Smooth muscle cell of the brain vasculature (primary cell): ENCODE data around the gene PIM3.
"Not testable (repeated sequence)": the region's sequence is repeated elsewhere in the genome, so short reads cannot be mapped to it uniquely, and the experiment has no call there.

Experiments used
- DNase-seq: peaks from one replicate; pipeline ENCODE4 v3.0.0-alpha.2; 2012; ENCODE audit warnings: low read depth, low spot score

The PIM3 gene

DNA sequence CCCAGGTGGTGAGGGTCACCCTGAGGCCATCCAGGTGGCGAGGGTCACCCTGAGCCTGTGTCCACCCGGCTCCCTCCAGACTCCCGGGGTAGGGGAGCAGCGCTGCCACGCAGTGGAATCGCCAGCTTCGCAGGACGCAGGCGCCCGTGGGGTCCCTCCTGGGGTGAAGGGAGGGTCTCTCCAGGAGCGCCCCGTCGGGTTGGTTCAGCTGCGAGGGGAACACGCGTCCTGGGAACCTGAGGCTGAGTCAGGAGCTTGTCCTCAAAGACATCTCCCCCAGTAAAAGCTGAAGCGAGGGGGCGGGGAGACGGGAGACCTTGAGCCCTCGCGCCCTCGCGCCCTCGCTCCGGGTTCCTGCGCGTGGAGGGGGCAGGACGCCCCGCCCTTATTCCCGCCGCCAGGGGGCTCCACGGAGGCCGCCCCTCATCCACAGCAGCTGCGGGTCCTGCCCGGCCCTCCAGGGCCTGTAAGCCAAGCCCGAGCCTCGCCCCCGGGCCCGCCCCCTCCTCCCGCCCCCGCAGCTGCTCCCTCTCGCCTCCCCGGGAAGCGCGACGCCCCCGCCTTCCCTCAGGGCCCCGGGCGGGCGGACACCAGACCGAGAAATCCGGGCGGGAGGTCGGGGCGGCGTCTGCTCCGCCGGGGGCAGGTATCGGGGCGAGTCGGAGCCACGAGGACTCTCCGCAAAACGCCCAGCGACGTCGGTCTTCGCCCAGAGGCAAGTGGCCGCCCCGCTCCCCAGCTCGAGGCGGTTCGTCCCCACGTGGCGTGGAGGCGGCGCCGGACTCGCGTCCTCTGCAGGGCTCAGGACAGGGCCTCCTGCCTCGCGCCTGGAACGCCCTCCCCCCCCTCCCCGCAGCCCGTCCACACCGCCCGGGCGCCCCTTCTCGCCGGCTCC, 22.8 kb downstream of the PIM3 start:
- DNase-seq = no peak

DNA sequence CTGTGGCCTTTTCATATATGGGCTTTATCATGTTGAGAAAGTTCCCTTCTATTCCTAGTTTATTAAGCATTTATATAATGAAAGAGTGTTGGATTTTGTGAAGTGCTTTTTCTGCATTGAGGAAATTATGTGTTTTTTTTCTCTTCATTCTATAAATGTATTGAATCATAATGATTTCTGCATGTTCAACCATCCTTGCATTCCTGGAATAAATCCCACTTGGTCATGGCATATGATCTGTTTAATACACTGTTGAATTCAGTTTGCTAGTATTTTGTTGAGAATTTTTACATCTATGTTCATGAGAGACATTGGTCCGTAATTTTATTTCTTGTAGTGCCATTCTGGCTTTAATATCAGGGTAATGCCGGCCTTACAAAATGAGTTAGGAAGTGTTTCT, 25.8 kb downstream of the PIM3 start:
- DNase-seq = no peak

DNA sequence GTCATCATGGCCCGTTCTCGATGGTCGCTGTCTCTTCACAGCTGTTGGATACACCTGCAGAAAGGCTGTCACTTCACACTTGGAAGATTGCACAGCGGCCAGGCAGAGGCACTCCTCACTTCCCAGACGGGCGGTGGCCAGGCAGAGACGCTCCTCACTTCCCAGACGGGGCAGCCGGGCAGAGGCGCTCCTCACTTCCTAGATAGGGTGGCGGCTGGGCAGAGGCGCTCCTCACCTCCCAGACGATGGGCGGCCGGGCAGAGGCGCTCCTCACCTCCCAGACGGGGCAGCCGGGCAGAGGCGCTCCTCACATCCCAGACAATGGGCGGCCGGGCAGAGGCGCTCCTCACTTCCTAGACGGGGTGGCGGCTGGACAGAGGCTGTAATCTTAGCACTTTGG, 29.3 kb downstream of the PIM3 start:
- not testable (repeated sequence) for DNase-seq

DNA sequence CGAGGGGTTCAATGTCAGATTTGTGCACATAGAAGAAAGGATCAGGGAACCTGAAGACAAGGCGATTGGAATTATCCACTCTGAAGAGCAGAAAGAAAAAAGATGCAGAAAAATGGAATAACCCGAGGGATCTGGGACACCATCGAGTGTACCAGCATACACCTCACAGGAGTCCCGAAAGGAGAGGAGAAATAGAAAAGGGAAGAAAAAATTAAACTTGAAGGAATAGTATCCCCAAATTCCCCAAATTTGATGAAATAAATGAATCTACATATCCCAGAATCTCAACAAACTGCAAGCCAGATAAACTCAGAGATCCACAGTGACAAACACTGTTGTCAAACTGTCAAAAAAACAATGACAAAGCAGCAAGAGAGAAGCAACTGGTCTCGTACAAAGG, 30.6 kb downstream of the PIM3 start:
- DNase-seq = no peak

DNA sequence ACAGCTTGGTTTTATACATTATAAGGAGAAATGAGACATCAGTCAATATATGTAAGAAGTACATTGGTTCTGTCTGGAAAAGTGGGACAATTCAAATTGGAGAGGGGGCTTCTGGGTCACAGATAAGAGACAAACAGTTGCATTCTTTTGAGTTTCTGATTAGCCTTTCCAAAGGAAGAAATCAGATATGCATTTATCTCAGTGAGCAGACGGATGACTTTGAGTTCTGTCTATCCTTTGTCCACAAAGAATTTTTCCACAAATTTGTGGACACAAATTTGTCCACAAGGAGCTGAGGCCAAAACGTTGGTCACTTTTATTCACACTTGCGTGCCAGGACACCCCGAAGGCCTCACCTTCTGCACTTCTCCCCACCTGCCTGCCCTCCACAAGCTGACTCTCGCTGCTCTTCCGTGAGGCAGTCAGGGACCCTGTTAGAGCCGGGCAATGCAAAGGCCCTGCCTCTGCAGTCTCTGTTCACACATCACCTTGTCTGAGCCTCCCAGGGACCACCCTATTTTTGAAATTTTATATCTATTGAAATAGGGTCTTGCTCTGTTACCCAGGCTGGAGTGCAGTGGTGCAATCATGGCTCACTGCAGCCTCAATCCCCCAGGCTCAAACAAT, 31.4 kb downstream of the PIM3 start:
- DNase-seq = no peak

DNA sequence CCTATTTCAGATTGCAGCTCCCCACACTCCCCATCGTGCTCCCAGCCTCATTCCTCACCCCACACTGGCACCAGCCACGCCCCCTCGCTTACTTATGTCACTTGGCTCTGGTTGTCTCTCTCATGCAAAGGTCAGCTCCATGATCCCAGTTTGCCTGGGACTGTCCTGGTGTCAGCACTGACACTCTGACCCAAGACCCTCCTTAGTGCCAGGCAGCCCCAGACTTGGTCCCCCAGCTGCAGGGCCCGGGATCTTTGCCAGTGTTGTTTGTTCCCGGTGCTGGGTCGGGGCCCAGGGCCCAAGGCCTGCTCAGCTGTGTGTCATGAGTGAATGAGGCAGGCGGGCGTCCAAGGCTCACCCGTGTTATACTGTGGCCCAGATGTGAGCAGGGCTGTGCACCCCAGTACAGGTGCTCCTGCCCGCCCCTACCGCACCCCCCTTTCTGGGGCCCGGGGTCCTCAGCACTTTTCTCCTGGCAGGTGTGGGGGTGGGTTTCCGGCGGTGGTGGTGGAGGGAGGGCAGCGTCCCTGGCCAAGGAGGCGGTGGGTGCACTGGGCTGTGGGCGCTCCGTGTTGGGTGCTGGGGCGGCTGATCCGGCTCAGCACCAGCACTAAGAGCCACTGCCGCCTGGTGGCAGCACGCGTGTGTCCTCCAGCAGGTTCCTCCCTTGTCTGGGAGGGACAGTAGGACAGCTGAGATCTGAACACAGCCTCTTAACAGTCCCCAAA, 32.5 kb downstream of the PIM3 start:
- DNase-seq = no peak

DNA sequence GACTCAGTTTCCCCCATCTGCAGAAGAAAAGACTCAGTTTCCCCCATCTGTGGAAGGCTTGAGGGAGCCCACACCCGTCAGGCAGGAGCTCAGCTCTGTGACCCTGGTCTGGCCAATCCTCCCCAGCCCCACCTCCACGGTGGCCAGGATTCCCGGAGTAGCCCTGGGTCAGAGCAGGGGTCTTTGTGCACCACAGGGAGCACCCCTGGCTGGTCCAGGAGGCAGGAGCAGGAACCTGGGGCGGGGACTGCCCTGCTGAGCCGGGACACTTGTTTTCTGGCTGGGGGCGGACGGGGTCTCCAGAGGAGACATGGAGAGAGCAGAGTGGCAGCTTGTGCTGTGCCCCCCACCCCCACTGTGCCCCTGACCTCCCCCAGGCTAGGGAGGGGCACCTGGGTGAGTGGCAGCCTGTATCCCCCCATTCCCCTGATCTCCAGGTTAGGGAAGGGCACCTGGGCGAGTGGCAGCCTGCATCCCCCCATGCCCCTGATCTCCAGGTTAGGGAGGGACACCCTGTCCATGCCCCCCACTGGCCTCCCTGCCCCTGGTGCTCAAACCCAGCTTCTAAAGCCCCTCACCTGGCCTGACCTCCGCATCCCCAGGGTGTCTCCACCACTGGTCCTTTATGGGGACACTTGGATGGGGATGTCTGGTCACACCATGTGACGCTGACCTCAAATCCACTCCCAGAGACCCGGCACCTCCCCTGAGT, 33.2 kb downstream of the PIM3 start:
- no peak for DNase-seq

DNA sequence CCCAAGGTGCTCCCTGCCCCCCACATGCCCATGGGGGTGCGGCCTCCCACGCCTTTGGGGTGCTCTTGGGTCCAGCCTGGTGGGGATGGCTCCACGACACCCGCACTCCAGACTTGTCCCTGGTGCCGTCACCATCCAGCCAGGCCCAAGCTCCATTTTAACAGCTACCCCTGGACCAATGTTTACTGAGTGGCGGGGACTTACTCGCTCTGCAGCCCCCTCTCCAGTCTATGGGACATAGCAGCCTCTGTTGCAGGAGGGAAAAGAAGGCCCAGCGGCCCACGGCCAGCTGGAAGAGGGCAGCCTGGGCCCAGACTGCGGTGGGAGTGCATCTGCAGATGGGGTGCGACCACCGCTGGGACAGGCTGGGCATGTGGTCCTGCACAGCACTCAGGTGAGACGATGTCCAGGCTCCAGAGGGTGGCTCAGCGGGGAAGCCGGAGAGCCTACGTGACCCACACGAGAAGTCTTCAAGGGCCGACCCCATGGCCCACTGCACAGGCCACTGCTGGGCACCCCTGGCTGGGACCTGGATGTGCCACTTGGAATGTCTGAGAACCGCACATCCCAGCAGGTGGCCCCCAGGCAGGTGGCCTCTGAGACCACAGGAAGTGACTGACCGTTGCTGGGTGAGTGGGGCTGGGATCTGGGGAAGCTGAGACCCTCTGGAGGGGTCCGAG, 33.9 kb downstream of the PIM3 start:
- no peak for DNase-seq

DNA sequence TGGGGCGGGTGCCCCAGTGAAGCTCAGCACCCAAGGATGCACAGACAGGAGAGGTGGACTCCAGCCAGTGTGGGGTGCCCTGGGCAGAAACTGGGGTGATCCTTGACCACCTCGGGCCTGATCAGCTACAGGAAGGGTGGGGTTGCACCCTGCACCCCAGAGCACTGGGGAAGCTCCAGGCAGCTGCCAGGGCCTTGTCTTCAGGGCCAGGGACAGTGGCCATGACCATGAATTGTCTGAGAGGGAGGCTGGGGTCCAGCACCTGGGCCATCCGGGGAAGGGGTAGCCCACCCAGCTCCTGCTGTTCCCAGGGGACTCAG, 34.4 kb downstream of the PIM3 start:
- no peak for DNase-seq

DNA sequence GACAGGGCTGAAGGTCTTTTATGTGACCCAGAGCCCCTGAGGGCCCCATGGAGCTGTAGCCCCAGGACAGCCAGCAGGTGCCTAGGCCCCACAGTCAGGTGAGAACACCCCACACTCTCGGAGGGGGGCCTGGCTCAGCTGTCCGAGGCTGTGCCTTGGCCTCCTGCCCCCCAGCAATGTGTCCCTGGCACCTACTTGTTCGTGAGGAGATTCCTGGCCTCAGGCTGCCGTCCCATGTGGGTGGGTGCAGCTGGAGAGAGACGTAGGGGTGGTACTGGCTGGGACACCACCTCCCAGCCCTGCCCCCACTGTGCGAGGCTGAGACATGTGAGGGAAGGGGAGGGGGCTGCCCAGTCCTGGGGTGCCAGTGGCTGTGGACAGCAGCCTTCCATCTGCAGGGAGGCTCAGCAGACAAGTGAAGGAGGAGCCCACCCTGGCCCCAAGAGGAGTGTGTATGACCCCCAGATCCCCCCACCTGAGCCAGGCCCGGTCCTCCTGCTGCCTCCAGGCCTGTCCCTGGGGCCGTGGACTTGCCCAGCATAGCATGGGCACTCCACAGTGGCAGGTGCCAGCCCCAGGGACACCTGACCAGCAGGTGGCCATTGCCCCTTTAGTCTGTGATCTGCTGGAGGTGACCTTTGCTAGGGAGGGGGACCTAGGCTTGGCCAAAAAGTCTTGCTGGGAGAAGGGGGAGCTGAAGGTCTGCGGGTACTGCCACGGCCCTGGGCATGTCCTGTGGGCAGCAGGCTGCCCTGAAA, 35.0 kb downstream of the PIM3 start:
- DNase-seq = no peak

DNA sequence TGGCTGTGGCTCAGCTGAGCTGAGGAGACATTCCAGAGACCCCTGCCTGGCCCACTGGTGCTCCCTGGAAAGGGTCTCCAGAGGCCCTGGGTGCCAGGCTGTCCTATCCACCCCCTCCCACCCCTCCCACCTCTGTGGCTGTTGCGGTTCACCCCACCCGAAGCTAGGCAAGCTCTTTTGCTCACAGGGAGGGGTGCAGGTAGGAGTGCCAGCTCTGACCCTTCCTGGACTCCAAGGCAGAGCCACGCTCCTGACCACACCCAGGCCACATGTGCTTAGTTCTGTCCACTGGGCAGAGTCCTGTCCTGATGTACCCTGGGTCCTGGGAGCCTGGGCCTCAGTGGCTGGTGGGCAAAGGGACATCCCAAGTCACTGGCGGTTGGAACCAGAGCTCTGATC, 35.5 kb downstream of the PIM3 start:
- DNase-seq = no peak

DNA sequence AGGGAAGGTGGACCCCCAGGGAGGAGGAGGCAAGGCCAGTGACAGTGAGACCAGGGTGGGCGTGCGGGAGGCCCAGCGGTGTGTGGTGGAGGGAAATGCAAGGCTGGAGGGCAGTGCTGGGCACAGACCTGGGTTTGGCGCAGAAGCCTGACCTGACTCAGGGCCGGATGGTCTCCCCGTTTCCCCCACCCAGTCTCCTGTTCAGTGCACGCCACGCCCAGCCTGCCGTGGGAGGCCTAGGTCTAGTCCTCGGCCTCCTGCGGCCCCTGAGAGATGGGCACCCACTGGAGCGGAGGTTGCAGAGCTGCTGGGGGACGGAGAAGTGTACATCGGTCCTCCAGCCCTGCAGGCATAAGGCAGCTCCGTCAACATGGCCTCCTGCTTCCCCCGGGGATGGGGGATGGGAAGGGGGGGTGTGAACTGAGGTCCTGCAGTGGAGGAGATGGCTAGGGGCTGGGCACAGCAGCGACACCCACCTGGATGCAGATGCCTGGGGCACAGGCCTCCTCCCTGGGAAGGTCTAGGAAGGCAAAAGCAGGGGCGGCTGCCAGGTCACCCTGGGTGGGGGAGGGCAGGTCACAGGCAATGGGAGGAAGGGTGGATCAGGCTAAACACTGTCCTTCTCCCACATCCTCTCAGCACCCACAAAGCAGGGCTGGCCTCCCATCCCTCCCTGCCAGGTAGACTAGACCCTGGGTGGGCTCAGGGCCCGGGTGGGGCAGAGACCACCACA, 36.1 kb downstream of the PIM3 start:
- no peak for DNase-seq

DNA sequence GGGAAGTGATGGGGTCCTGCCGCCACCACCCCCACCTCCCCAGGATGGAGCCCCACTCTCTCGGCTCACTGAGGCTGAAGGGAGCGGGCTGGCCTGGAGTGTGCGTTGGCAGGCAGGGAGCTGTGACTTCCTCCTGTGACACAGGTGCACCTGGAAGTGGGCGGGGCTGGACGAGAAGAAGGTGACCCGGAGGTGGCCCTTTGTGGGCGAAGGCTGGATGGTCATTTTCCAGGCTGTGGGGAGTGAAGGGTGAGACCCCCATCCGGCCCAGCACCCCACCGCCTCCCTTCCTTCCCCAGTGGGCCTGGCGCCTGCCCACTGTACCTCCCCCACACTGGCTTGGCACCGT, 36.7 kb downstream of the PIM3 start:
- no peak for DNase-seq

DNA sequence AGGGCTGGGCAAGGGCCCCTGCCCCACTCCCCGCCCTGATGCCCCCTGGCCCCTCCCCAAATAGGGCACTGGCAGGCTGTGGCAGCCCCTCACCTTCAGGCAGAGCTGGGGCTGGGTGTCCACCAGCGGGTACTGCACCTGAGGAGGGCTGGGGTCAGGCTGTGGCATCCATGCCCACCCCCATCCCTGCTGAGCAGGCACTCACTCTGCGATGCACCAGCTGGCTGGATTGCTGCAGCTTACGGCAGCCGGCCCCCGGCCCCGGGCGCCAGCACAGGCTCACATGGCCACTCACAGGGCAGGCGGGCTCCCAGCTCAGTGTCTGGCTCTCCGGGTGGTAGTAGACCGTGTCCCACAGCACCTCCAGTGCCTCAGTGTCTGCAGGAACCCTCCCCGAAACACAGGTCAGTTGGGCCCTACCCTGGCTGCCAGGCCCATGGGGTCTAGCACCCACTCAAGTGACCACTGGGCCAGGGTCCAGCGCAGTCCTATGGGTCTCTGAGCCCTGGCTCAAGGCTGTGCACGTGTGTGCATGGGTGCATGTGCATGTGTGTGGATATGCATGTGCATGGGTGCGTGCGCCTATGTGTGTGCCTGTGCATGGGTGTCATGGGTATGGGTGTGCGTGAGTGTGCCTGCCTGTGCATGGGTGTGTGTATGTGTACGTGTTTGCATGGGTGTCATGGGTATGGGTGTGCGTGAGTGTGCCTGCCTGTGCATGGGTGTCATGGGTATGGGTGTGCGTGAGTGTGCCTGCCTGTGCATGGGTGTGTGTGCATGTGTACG, 37.6 kb downstream of the PIM3 start:
- no peak for DNase-seq

DNA sequence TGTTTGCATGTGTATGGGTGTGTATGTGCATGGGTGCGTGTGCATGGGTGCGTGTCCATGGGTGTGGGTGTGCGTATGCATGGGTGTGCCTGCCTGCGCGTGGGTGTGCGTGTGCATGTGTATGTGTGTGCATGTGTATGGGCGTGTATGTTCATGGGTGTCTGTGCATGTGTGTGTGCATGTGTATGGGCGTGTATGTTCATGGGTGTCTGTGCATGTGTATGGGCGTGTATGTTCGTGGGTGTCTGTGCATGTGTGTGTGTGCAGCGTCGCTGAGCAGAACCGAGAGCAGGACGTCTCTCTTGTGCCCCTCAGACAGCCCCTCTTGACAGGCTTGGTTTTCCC, 38.1 kb downstream of the PIM3 start:
- DNase-seq = no peak

DNA sequence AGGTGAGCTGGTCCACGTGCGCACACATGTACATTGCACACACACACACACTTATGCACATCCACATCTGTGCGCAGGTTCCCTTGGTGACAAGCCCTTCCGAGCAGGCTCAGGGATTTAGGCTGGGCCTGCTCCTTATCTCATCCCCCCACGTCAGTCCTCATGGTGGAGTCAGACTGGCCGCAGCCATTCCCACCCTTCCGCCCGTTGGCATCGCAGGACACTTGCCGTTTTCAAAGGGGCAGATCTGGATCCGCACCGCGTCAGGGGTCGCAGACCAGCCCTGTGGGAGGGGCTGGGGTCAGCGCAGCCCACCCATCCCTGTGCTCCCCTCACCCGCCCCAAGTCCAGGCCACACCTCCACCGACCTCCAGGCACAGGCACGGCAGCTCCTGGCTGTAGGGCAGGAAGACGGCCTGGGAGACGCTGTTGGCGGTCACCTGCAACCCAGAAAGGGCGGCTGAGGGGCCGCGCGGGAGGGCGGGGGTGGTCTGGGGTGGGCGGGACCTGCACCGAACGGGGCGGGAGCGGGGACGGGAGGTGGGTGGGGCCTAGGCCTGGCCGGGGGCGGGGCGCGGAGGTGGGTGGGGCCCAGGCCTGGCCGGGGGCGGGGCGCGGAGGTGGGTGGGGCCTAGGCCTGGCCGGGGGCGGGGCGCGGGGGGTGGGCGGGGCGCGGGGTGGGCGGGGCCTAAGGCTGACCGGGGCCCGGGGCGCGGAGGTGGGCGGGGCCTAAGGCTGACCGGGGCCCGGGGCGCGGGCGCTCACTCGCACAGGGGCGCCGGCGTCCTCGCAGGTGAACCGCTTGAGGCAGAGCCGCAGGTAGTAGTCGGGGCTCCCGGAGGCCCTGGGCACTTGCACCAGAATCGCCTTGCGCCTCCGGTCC, 38.7 kb downstream of the PIM3 start:
- no peak for DNase-seq

DNA sequence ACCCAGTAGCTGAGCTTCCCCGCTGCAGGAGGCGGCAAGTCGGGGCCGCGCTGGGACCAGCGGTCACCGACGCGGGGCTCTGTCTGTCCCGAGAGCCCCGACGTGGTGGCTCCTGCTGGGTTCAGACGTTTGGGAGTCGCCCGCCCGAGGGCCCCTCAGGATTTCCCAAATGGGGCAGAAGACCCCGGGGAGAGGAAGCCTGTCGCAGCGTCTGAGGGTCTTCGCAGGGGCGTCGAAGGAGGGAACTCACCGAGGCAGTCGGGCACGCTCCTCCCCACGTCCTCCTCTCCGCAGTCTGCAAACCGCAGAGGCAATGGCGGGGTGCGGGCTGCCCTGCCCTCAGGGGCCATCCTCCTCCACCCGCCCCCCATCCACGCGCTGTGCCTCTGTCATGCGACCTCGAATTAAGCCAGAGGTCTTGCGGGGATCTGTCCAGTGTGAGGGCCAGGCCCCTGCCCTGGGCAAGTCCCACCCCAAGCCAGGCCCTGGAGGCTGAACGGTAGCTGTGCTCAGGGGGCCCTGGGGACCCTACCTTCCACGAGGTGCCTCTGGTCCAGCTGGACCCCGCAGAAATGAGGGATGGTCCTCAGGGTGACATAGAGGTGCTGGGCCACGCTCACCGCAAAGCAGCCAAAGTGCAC, 39.5 kb downstream of the PIM3 start:
- DNase-seq = no peak
